Upper lobe of left lung (tissue), 4 donors: ENCODE results near the gene RALGAPB.

Experiments used
- CTCF ChIP-seq, 6 experiments: fragments of 450-650 bp in 4 of 6; fragments of 200-600 bp in 2 of 6; sonication (generic) in 2 of 6; IDR thresholded peaks; one replicate each; pipeline ENCODE4 v1.5.1; 2016 to 2019; ENCODE audit warnings: antibody characterized with exemption in 6 of 6
- EP300 ChIP-seq, 4 donors: sonication (generic); formaldehyde crosslinking; IDR thresholded peaks; one replicate each; pipeline ENCODE4 v1.5.1; 2017; ENCODE audit warnings: antibody characterized with exemption in 4 of 4, control low read depth in 2 of 4
- POLR2A ChIP-seq, 4 donors: fragments of 450-650 bp; IDR thresholded peaks; one replicate each; pipeline ENCODE4 v1.5.1; 2016 to 2017; ENCODE audit warnings: antibody characterized with exemption in 4 of 4, mild to moderate bottlenecking in 2 of 4

- TF ChIP-seq POLR2A (IDR thresholded peaks at IDR 0.05) (no peak), CTCF (IDR thresholded peaks at IDR 0.05) (no peak), EP300 (IDR thresholded peaks at IDR 0.05) (no peak)
Measured at GRCh38 chr20:38537176-38537575, 64.5 kb downstream of the RALGAPB start.
